Measurements from ENCODE around the gene ANO2.

DNA sequence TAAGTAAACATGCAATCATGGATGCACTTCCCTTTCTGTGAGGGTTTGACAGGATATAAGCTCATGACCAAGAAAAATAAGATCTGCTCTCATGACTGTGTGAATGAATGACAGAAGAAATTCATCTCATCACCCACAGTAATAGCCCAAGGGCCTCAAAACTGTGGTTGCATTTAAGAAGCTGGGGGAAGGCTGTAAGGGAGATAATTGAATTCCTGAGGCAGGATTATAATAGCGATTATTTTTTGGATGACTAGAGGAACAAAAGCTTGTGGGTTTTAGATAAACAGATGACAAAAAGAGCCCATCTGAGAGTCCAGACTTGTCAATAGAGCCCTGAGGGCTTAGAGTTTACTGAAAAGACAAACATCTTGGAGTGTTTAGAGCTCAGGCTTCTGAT lies 352.0 kb downstream of the ANO2 start:
- TF ChIP-seq, protein P1, sequence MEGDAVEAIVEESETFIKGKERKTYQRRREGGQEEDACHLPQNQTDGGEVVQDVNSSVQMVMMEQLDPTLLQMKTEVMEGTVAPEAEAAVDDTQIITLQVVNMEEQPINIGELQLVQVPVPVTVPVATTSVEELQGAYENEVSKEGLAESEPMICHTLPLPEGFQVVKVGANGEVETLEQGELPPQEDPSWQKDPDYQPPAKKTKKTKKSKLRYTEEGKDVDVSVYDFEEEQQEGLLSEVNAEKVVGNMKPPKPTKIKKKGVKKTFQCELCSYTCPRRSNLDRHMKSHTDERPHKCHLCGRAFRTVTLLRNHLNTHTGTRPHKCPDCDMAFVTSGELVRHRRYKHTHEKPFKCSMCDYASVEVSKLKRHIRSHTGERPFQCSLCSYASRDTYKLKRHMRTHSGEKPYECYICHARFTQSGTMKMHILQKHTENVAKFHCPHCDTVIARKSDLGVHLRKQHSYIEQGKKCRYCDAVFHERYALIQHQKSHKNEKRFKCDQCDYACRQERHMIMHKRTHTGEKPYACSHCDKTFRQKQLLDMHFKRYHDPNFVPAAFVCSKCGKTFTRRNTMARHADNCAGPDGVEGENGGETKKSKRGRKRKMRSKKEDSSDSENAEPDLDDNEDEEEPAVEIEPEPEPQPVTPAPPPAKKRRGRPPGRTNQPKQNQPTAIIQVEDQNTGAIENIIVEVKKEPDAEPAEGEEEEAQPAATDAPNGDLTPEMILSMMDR (IDR thresholded peaks at IDR 0.05) = no peak
- TF ChIP-seq EP300 (IDR thresholded peaks at IDR 0.05) = no peak
